GM21360 (cell line): ENCODE data around the gene PSMA2.

Experiments
- ATAC-seq: cut with Tn5 transposase; IDR thresholded peaks from one replicate; pipeline ENCODE4 v1.9.1; 2021; ENCODE audit warnings: mild to moderate bottlenecking, moderate library complexity; ENCODE audit not compliant: unreplicated experiment

The PSMA2 gene

GRCh38 chr7:42931834-42932651 is at the start of gene PSMA2, which contains the start of gene MRPL32:
PSMA2 (minus strand) TSS chr7:42932174; CDS start chr7:42932158, 16 bp downstream.
MRPL32 (plus strand) TSS chr7:42932376; CDS start chr7:42932387, 11 bp downstream.
- ATAC-seq, result peak; percentile 97

- ATAC-seq, result no peak
Measured at GRCh38 chr7:42981601-42982000, 49.6 kb upstream of the PSMA2 start.

- no peak for ATAC-seq
Measured at GRCh38 chr7:42980514-42980913, 48.5 kb upstream of the PSMA2 start.

- no peak for ATAC-seq
Measured at GRCh38 chr7:42980084-42980483, 48.1 kb upstream of the PSMA2 start.

- no peak for ATAC-seq
Measured at GRCh38 chr7:42978496-42978895, 46.5 kb upstream of the PSMA2 start.

GRCh38 chr7:42976371-42976770 is 44.4 kb upstream of the PSMA2 start:
- ATAC-seq, result no peak

- no peak for ATAC-seq
Measured at GRCh38 chr7:42972699-42973500, 40.9 kb upstream of the PSMA2 start.

GRCh38 chr7:42967391-42967790 is 35.4 kb upstream of the PSMA2 start:
- no peak for ATAC-seq

GRCh38 chr7:42964849-42965805 is 33.2 kb upstream of the PSMA2 start:
- no peak for ATAC-seq

- no peak for ATAC-seq
Measured at GRCh38 chr7:42964293-42964692, 32.3 kb upstream of the PSMA2 start.

GRCh38 chr7:42961170-42961569 is 29.2 kb upstream of the PSMA2 start:
- no peak for ATAC-seq

- no peak for ATAC-seq
Measured at GRCh38 chr7:42960762-42961161, 28.8 kb upstream of the PSMA2 start.

GRCh38 chr7:42959549-42959948 is 27.6 kb upstream of the PSMA2 start:
- no peak for ATAC-seq

GRCh38 chr7:42956062-42956461 is 24.1 kb upstream of the PSMA2 start:
- ATAC-seq, result no peak

- ATAC-seq, result no peak
Measured at GRCh38 chr7:42953994-42954393, 22.0 kb upstream of the PSMA2 start.

GRCh38 chr7:42952328-42952727 is 20.4 kb upstream of the PSMA2 start:
- no peak for ATAC-seq

GRCh38 chr7:42950417-42950816 is 18.4 kb upstream of the PSMA2 start:
- ATAC-seq, result no peak

- no peak for ATAC-seq
Measured at GRCh38 chr7:42947521-42947920, 15.5 kb upstream of the PSMA2 start.

GRCh38 chr7:42946627-42946950 is 14.6 kb upstream of the PSMA2 start:
- no peak for ATAC-seq

GRCh38 chr7:42945821-42946626 is 14.1 kb upstream of the PSMA2 start:
- ATAC-seq, result no peak
